Astrocyte (in vitro differentiated cells and primary cell): Measurements from ENCODE around the gene DNAJC5. TPM values are rescaled to one million over a fixed set of nuclear protein-coding genes. Genes with fewer than 3 reads are reported as not detected.

ENCODE experiments used
- DNase-seq: peaks from one replicate; pipeline ENCODE4 v3.0.0-alpha.2; 2010; ENCODE audit warnings: low read depth
- FAIRE-seq: peaks from 2 replicates; lab custom pipeline; 2011; peaks lifted over from hg19 to GRCh38; lab: Jason Lieb, UNC
- H2AFZ ChIP-seq: 2 replicates; pipeline ENCODE4 v1.6.0; 2012; ENCODE audit warnings: low read depth, low read length, inconsistent platforms
- H3K27ac ChIP-seq: 2 replicates; pipeline ENCODE4 v1.5.1; 2011; ENCODE audit warnings: low read depth, low read length, inconsistent platforms
- H3K27me3 ChIP-seq: 2 replicates; pipeline ENCODE4 v1.6.0; 2011; ENCODE audit warnings: low read length, inconsistent platforms; ENCODE audit not compliant: insufficient read depth
- H3K36me3 ChIP-seq: 2 replicates; pipeline ENCODE4 v1.5.1; 2011; ENCODE audit warnings: low read length, inconsistent platforms; ENCODE audit not compliant: insufficient read depth
- H3K4me1 ChIP-seq: 2 replicates; pipeline ENCODE4 v1.5.1; 2011; ENCODE audit warnings: low read length, inconsistent platforms; ENCODE audit not compliant: insufficient read depth
- H3K4me2 ChIP-seq: 2 replicates; pipeline ENCODE4 v1.6.0; 2012; ENCODE audit warnings: low read length, inconsistent platforms
- H3K4me3 ChIP-seq: 2 replicates; pipeline ENCODE4 v1.5.1; 2011; ENCODE audit warnings: low read depth, mild to moderate bottlenecking, low read length, inconsistent platforms; ENCODE audit not compliant: insufficient read depth
- H3K79me2 ChIP-seq: 2 replicates; pipeline ENCODE4 v1.6.0; 2012; ENCODE audit warnings: mild to moderate bottlenecking, low read length, inconsistent platforms; ENCODE audit not compliant: insufficient read depth
- H3K9ac ChIP-seq: 2 replicates; pipeline ENCODE4 v1.6.0; 2012; ENCODE audit warnings: mild to moderate bottlenecking, low read length, inconsistent platforms
- H3K9me3 ChIP-seq: 2 replicates; pipeline ENCODE4 v1.5.1; 2012; ENCODE audit warnings: low read depth, mild to moderate bottlenecking, low read length, inconsistent platforms; ENCODE audit not compliant: insufficient read depth
- H4K20me1 ChIP-seq: 2 replicates; pipeline ENCODE4 v1.6.0; 2012; ENCODE audit warnings: low read length, inconsistent platforms; ENCODE audit not compliant: insufficient read depth
- H3K27ac Mint-ChIP-seq: one replicate; pipeline ENCODE4 v1.8.0; 2021; ENCODE audit warnings: mild to moderate bottlenecking, mixed read lengths; ENCODE audit not compliant: unreplicated experiment
- H3K27me3 Mint-ChIP-seq: one replicate; pipeline ENCODE4 v1.8.0; 2021; ENCODE audit warnings: low read depth, mixed read lengths; ENCODE audit not compliant: unreplicated experiment
- H3K36me3 Mint-ChIP-seq: one replicate; pipeline ENCODE4 v1.8.0; 2021; ENCODE audit warnings: low read depth, mixed read lengths; ENCODE audit not compliant: unreplicated experiment
- H3K4me1 Mint-ChIP-seq: one replicate; pipeline ENCODE4 v1.8.0; 2021; ENCODE audit warnings: low read depth, mixed read lengths; ENCODE audit not compliant: unreplicated experiment
- H3K4me3 Mint-ChIP-seq: one replicate; pipeline ENCODE4 v1.8.0; 2021; ENCODE audit warnings: mild to moderate bottlenecking, moderate library complexity, mixed read lengths; ENCODE audit not compliant: unreplicated experiment
- H3K9me3 Mint-ChIP-seq: one replicate; pipeline ENCODE4 v1.8.0; 2021; ENCODE audit warnings: mild to moderate bottlenecking, mixed read lengths; ENCODE audit not compliant: unreplicated experiment
- EZH2 ChIP-seq: IDR thresholded peaks from 2 replicates; pipeline ENCODE4 v1.6.1; 2012; ENCODE audit warnings: mild to moderate bottlenecking, low read length, inconsistent platforms; ENCODE audit not compliant: insufficient read depth
- total RNA-seq: library from RNA; stranded (reverse); gene quantifications from 2 replicates; pipeline ENCODE4 v1.2.1, GENCODE V29; 2021
- TF ChIP-seq, protein P1 (sequence below): IDR thresholded peaks from 2 replicates; pipeline ENCODE4 v1.5.1; 2011; ENCODE audit warnings: low read depth, mild to moderate bottlenecking, inconsistent platforms, low read length, moderate library complexity; ENCODE audit not compliant: insufficient read depth

The DNAJC5 gene
- total RNA-seq, 1 donor from 2014 or later: 64.6 TPM

DNA sequence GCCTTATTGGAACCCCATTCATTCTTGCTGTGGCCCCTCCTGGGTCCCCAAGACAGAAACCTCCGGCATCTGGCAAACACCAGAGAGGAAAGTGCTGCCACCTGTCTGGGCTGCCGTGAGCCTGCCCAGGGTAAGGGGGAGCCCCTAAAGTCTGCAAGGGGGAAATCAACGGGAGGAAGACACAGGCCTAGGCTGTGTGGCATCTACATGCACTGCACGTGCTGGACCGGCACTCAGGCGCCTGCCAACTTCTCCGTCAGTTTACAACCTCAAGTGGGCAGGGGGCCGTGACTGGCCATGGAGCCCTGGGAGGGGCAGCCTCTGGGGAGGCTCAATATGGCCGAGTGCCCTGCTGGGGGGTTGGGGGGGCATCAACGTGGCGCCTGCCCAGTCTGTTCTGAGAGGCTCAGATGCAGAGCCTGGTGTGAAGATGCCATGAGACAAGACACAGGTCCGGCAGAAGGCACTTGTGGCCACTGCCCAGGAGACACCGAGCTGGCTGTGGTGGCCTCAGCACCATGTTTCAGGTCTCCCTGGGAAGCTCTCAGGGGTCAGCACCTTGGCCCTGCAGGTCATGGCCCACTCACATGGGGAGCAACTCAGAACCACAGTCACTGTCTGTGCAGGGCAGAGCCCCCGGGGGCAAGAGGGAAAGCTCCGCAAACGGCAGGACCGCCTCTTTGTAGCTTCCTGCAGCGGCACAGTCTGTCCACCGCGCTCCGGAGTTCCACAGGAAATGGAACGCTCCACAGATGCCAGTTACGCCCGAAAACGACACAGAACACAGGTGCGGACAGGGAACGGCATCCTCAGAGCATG, 52.9 kb downstream of the DNAJC5 start:
- Histone ChIP-seq H3K9me3 (no peaks in the 10 kb centered on the region), H3K9ac (no peak overlapping the region), H3K79me2 (peaks cover 73% of the 10 kb centered on the region), H3K4me2 (no peak overlapping the region), H3K4me1 (peaks cover 18% of the 10 kb centered on the region), H3K4me3 (no peak overlapping the region), H3K27me3 (no peaks in the 10 kb centered on the region), H3K27ac (no peak overlapping the region), H2AFZ (no peak overlapping the region), H3K36me3 (peaks cover 3% of the 10 kb centered on the region), H4K20me1 (peaks cover 96% of the 10 kb centered on the region)
- FAIRE-seq (no peak), DNase-seq (no peak)
- H3K4me1 Mint-ChIP-seq: no peaks in the 10 kb centered on the region
- TF ChIP-seq EZH2: no peak
- TF ChIP-seq, protein P1, sequence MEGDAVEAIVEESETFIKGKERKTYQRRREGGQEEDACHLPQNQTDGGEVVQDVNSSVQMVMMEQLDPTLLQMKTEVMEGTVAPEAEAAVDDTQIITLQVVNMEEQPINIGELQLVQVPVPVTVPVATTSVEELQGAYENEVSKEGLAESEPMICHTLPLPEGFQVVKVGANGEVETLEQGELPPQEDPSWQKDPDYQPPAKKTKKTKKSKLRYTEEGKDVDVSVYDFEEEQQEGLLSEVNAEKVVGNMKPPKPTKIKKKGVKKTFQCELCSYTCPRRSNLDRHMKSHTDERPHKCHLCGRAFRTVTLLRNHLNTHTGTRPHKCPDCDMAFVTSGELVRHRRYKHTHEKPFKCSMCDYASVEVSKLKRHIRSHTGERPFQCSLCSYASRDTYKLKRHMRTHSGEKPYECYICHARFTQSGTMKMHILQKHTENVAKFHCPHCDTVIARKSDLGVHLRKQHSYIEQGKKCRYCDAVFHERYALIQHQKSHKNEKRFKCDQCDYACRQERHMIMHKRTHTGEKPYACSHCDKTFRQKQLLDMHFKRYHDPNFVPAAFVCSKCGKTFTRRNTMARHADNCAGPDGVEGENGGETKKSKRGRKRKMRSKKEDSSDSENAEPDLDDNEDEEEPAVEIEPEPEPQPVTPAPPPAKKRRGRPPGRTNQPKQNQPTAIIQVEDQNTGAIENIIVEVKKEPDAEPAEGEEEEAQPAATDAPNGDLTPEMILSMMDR: no peak
- peak overlapping the region; percentile 83 for H3K27ac Mint-ChIP-seq
- H3K9me3 Mint-ChIP-seq: no peaks in the 10 kb centered on the region
- no peak overlapping the region for H3K4me3 Mint-ChIP-seq
- peaks cover 4% of the 10 kb centered on the region for H3K36me3 Mint-ChIP-seq
- no peaks in the 10 kb centered on the region for H3K27me3 Mint-ChIP-seq

DNA sequence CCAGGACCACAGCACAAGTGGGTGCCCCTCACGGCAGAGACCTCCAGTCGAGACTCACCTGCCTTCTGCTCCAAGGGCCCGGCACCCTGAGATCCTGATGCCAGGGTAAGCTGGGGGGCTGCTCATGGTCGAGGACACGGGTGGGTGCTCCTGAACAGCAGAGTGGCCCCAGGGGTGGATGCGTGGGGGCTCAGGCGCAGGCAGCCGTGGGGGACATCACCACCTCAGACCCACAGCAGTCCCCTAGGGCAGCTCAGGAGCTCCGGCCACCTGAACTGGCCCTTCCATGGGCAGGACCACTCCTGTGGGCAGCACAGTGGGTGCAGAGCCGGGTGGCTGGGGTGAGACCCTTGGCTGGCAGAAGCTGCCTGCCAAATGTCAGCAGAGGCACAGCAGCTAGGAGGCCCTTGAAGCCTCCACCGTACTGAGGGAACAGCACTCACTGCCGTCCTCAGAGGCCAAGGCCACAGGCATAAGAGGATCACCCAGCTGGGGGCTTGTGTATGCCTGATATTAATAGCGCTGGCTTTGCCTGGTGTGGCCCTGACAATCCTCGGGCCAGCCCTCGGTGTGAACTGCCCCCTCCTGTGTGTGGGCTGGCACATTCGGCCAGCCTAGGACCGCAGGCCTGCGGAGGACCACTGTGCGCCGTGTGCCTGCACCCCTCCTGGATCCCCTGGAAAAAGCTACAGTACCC, 55.9 kb downstream of the DNAJC5 start:
- TF ChIP-seq EZH2: no peak
- TF ChIP-seq, protein P1: no peak
- H3K9me3 ChIP-seq: no peaks in the 10 kb centered on the region
- H3K9me3 Mint-ChIP-seq: no peaks in the 10 kb centered on the region
- no peak overlapping the region for H3K4me2 ChIP-seq
- H3K27ac Mint-ChIP-seq: no peak overlapping the region
- no peaks in the 10 kb centered on the region for H3K27me3 Mint-ChIP-seq
- H3K4me3 ChIP-seq: no peak overlapping the region
- no peak overlapping the region for H3K4me3 Mint-ChIP-seq
- no peak for FAIRE-seq
- DNase-seq: no peak
- H3K27me3 ChIP-seq: no peaks in the 10 kb centered on the region
- H3K4me1 ChIP-seq: peaks cover 21% of the 10 kb centered on the region
- H3K4me1 Mint-ChIP-seq: peaks cover 12% of the 10 kb centered on the region
- H2AFZ ChIP-seq: no peak overlapping the region
- H3K79me2 ChIP-seq: peaks cover 94% of the 10 kb centered on the region
- peaks cover 95% of the 10 kb centered on the region for H4K20me1 ChIP-seq
- no peak overlapping the region for H3K27ac ChIP-seq
- no peaks in the 10 kb centered on the region for H3K36me3 ChIP-seq
- H3K36me3 Mint-ChIP-seq: no peaks in the 10 kb centered on the region
- no peak overlapping the region for H3K9ac ChIP-seq
